ENCODE data around the gene MICU1. TPM values are rescaled to one million over a fixed set of nuclear protein-coding genes. Genes with fewer than 3 reads are reported as not detected.

The MICU1 gene
- total RNA-seq, 1 donor from 2014 or later = 48.0 TPM

DNA sequence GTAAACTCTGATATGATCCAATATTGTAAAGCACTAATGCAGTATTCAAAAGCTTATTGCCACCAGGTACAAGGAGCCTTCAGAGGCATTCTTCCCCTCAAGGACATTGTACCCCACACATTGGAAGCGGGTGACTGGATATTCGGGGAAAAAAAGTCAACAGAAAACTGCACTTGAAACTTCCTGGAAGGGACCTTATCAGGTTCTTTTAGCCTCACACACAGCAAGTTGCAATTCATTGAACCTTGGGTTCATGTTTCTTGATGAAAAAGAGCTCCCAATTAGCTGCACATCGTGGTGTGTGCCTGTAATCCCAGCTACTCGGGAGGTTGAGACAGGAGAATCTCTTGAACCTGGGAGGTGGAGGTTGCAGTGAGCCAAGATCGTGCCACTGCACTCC is 16.4 kb upstream of the MICU1 start:
- Mint-ChIP-seq H3K27ac (ENCODE audit: unreplicated experiment) (no peak overlapping the region), H3K9me3 (ENCODE audit: low read depth) (no peaks in the 10 kb centered on the region), H3K36me3 (ENCODE audit: low read depth) (no peaks in the 10 kb centered on the region), H3K4me3 (ENCODE audit: unreplicated experiment) (no peak overlapping the region), H3K27me3 (ENCODE audit: low read depth) (no peaks in the 10 kb centered on the region), H3K4me1 (ENCODE audit: low read depth) (peaks cover 2% of the 10 kb centered on the region)
- DNase-seq (ENCODE audit: low spot score) = no peak
- TF ChIP-seq, protein P1, sequence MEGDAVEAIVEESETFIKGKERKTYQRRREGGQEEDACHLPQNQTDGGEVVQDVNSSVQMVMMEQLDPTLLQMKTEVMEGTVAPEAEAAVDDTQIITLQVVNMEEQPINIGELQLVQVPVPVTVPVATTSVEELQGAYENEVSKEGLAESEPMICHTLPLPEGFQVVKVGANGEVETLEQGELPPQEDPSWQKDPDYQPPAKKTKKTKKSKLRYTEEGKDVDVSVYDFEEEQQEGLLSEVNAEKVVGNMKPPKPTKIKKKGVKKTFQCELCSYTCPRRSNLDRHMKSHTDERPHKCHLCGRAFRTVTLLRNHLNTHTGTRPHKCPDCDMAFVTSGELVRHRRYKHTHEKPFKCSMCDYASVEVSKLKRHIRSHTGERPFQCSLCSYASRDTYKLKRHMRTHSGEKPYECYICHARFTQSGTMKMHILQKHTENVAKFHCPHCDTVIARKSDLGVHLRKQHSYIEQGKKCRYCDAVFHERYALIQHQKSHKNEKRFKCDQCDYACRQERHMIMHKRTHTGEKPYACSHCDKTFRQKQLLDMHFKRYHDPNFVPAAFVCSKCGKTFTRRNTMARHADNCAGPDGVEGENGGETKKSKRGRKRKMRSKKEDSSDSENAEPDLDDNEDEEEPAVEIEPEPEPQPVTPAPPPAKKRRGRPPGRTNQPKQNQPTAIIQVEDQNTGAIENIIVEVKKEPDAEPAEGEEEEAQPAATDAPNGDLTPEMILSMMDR (IDR thresholded peaks at IDR 0.05) = no peak

DNA sequence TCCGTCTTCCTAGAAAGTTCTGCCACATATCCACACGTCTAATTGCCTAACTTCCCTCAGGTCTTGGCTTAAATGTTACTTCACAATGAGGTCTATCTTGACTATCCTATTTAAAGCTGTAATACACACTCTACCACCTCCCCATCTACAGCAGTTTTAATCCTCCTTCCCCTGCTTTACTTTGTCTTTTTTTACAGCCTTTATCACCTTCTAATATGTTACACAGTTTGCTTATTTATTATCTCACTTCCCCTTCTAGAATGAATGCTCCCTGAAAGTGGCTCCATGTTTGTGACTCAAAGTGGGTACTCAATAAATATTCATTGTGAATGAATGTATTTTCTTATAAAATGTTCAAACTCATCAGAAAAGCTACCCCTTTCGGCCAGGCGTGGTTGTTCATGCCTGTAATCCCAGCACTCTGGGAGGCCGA is 13.6 kb upstream of the MICU1 start:
- TF ChIP-seq, protein P1 (IDR thresholded peaks at IDR 0.05) = no peak
- H3K4me1 Mint-ChIP-seq (ENCODE audit: low read depth) = peaks cover 4% of the 10 kb centered on the region
- peak overlapping the region; percentile 37 for H3K27ac Mint-ChIP-seq (ENCODE audit: unreplicated experiment)
- no peak for DNase-seq (ENCODE audit: low spot score)
- H3K27me3 Mint-ChIP-seq (ENCODE audit: low read depth) = no peaks in the 10 kb centered on the region
- no peaks in the 10 kb centered on the region for H3K9me3 Mint-ChIP-seq (ENCODE audit: low read depth)
- H3K4me3 Mint-ChIP-seq (ENCODE audit: unreplicated experiment) = no peak overlapping the region
- H3K36me3 Mint-ChIP-seq (ENCODE audit: low read depth) = no peaks in the 10 kb centered on the region

DNA sequence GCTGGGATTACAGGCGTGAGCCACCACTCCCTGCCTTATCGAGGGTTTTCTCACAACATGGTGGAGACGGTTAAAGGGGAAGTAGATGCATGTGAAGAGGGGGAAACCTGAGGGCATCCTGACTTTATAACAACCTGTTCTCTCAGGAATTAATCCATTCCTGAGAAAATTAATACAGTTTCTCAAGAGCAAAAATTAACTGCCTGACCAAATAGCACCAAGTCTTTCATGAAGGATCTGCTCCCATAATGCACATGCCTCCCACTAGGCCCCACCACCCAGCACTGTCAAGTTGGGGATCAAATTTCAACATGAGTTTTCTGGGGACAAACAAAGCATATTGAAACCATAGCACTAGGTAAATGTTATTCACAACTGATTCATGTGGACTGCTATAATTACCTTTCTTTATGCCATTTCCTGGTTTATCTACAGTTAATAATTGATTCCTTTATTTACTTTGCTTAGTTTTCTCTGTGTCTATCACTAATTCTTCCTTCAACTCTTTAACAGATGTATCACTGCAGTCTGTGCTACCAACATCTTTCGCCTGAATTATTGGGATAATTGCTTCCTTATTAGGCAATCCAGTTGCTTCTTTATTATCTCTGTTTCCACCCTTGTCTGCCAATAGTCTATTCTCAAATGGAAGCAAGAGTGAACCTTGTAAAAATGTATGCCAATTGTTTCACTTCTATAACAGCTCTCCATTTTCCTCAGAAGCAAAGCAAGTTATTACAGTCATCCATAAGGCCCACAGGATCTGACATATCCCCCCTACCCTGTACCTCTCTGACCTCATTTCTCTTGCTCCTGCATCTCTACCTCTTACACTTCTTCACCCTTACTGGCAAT is 12.9 kb upstream of the MICU1 start:
- no peaks in the 10 kb centered on the region for H3K36me3 Mint-ChIP-seq (ENCODE audit: low read depth)
- H3K27ac Mint-ChIP-seq (ENCODE audit: unreplicated experiment) = peak overlapping the region; percentile 37
- no peaks in the 10 kb centered on the region for H3K27me3 Mint-ChIP-seq (ENCODE audit: low read depth)
- H3K4me3 Mint-ChIP-seq (ENCODE audit: unreplicated experiment) = no peak overlapping the region
- H3K4me1 Mint-ChIP-seq (ENCODE audit: low read depth) = peaks cover 4% of the 10 kb centered on the region
- no peak for DNase-seq (ENCODE audit: low spot score)
- TF ChIP-seq, protein P1 (IDR thresholded peaks at IDR 0.05) = no peak
- H3K9me3 Mint-ChIP-seq (ENCODE audit: low read depth) = no peaks in the 10 kb centered on the region

DNA sequence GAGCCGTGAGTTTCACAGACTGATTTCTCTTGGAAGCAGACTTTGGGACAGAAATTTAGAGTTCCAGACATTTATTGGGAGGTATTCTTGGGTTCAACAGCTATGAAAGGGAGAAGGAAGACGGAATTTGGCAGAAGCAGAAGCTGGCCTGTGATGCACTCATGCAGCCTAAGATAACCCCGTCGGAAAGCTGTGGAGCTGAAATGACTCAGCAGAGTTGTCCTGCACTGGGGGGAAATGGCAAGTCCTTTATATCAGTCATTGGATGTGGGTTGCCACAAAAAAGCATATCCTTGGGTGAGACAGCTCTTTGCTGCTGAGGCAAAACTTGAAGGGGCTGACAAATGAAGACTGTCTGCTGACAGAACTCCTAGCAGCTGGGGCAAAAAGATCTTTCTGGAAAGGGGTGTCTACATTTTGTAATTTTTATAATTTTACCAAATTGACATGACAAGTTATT is 11.5 kb upstream of the MICU1 start:
- no peak for DNase-seq (ENCODE audit: low spot score)
- H3K4me3 Mint-ChIP-seq (ENCODE audit: unreplicated experiment) = no peak overlapping the region
- peaks cover 4% of the 10 kb centered on the region for H3K4me1 Mint-ChIP-seq (ENCODE audit: low read depth)
- H3K9me3 Mint-ChIP-seq (ENCODE audit: low read depth) = no peaks in the 10 kb centered on the region
- H3K27ac Mint-ChIP-seq (ENCODE audit: unreplicated experiment) = no peak overlapping the region
- H3K27me3 Mint-ChIP-seq (ENCODE audit: low read depth) = no peaks in the 10 kb centered on the region
- TF ChIP-seq, protein P1 (IDR thresholded peaks at IDR 0.05) = no peak
- H3K36me3 Mint-ChIP-seq (ENCODE audit: low read depth) = no peaks in the 10 kb centered on the region

DNA sequence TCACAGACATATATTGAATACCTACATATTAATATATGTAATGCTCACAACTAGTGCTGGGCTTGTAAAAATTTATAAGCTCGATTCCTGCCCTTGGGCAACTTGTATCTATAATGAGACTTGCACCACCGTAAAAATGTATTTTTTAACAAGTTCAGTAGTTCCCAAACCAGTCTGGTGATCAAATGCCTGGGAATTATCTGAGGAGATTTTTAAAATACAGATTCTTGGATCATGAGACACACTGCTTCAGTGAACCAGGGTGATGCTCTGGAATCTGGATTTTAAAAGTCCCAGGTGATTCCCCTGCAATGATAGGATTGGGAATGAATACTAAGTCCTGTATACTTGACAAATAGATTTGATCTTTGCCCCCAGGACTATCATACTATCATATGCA is 4.3 kb upstream of the MICU1 start:
- Mint-ChIP-seq H3K27ac (ENCODE audit: unreplicated experiment) (no peak overlapping the region), H3K27me3 (ENCODE audit: low read depth) (no peaks in the 10 kb centered on the region), H3K9me3 (ENCODE audit: low read depth) (no peaks in the 10 kb centered on the region), H3K4me3 (ENCODE audit: unreplicated experiment) (no peak overlapping the region), H3K36me3 (ENCODE audit: low read depth) (no peaks in the 10 kb centered on the region), H3K4me1 (ENCODE audit: low read depth) (peaks cover under 1% of the 10 kb centered on the region)
- TF ChIP-seq, protein P1 (IDR thresholded peaks at IDR 0.05) = no peak
- no peak for DNase-seq (ENCODE audit: low spot score)
